ENCODE measurements around the gene NCF2.

GRCh38 chr1:183568176-183569021 lies 21.9 kb downstream of the NCF2 start:
- TF ChIP-seq POLR2AphosphoS5 (IDR thresholded peaks at IDR 0.05; ENCODE audit: insufficient read depth in 1 of 2, low read depth in 1 of 2), result no peak
- TF ChIP-seq, protein P1, sequence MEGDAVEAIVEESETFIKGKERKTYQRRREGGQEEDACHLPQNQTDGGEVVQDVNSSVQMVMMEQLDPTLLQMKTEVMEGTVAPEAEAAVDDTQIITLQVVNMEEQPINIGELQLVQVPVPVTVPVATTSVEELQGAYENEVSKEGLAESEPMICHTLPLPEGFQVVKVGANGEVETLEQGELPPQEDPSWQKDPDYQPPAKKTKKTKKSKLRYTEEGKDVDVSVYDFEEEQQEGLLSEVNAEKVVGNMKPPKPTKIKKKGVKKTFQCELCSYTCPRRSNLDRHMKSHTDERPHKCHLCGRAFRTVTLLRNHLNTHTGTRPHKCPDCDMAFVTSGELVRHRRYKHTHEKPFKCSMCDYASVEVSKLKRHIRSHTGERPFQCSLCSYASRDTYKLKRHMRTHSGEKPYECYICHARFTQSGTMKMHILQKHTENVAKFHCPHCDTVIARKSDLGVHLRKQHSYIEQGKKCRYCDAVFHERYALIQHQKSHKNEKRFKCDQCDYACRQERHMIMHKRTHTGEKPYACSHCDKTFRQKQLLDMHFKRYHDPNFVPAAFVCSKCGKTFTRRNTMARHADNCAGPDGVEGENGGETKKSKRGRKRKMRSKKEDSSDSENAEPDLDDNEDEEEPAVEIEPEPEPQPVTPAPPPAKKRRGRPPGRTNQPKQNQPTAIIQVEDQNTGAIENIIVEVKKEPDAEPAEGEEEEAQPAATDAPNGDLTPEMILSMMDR (IDR thresholded peaks at IDR 0.05), result no peak
- no peak for TF ChIP-seq POLR2A (IDR thresholded peaks at IDR 0.05)
